GM19397 (cell line): ENCODE measurements around the gene ZNF518A.

Experiments
- ATAC-seq: cut with Tn5 transposase; IDR thresholded peaks from one replicate; pipeline ENCODE4 v1.9.1; 2021; ENCODE audit warnings: mild to moderate bottlenecking, moderate library complexity; ENCODE audit not compliant: unreplicated experiment

The ZNF518A gene

GRCh38 chr10:96129387-96130325 lies at the start of gene ZNF518A:
Gene ZNF518A (plus strand): TSS chr10:96130297. CDS start chr10:96156323, 26,026 bp downstream.
- ATAC-seq = peak; percentile 86

- ATAC-seq = no peak
Observed at GRCh38 chr10:96082153-96082552, 47.9 kb upstream of the ZNF518A start.

DNA sequence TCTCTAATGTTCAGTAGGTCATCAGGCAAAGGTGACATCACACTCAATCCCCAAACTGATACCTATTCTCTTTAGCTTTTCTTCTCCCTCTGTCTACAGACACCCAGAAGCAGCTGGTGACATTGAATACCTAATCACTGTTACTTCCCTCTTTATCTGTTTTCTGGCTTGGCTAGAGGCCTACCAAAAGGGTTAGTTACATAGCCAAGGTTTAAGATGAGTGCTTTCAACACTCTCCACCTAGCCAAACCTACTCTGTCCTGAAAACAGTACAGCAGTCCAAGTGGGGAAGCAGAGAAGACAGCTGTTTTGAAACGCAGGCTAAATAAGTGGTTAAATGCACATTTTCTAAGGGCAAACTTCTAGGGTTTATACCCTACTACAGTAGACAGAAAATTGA lies 47.3 kb upstream of the ZNF518A start:
- ATAC-seq = no peak

- ATAC-seq = no peak
Observed at GRCh38 chr10:96089116-96089515, 41.0 kb upstream of the ZNF518A start.

GRCh38 chr10:96089670-96090462 lies 40.2 kb upstream of the ZNF518A start:
- ATAC-seq = peak; percentile 88

- no peak for ATAC-seq
Observed at GRCh38 chr10:96090463-96090800, 39.7 kb upstream of the ZNF518A start.

DNA sequence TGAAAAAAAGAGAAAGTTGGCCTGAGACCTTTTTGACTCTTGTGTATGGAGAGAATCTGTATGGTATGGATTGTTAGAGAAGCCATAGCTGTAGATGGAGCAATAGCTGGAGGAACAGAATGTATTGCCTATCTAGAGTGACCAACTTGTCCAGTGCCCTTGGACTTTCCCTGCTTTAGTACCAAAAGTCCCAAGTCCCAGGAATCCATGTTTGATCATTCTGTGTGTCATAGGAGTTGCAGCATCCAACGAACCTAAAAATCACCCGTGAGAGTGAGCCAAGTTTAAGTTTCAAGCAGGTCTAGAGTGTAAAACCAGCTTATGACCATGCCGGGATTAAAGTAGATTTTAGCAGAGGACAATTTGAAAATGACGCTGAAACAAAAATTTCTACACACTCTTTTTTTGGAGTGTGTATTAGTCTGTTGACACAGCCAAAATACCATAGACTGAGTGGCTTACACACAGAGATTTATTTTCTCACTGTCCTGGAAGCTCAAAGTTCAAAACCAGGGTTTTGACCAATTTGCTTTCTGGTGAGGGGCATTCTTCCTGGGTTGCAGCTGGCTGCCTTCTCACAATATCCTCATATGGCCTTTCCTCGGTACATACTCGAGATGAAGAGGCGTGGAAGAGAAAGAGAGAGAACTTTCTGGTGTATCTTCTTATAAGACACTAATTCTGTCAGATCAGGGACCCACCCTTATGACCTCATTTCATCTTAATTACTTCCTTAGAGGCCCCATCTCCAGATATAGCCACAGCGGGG lies 36.9 kb upstream of the ZNF518A start:
- ATAC-seq = no peak

DNA sequence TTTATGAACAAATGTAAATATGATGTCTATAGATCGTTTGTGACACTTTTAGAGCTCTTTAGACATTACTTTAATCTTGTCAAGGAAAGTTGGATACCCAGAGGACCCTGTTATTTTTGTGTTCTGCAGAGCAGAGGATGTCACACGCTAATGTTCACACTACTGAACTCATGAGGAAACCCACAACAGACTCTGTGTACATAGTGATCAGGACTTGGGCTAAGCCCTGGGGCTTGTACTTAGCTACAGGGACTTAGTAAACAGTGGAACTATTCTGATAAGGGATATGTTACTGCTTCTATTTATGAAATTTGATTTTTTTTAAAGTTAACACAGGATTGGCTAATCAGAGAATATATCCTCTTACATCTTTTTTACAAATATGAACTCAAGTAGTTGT lies 36.1 kb upstream of the ZNF518A start:
- no peak for ATAC-seq

DNA sequence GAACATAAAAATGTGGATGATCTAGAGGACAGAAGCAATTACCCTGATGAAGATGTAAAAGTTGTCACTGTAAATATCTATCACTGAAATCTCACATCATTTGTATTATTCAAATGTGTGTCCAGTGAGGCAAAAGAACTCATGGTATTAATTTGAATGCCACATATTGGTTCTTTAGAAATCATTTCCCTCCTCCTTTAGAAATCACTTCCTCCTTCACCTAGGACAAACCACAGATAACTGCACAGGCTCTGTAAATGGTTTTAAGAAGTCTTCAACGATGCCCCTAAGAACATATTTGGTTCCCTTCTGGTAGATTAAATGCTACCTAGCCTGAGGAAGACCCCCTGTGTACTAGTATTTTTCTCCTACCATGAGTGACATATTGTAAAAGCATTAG lies 33.1 kb upstream of the ZNF518A start:
- ATAC-seq = no peak

DNA sequence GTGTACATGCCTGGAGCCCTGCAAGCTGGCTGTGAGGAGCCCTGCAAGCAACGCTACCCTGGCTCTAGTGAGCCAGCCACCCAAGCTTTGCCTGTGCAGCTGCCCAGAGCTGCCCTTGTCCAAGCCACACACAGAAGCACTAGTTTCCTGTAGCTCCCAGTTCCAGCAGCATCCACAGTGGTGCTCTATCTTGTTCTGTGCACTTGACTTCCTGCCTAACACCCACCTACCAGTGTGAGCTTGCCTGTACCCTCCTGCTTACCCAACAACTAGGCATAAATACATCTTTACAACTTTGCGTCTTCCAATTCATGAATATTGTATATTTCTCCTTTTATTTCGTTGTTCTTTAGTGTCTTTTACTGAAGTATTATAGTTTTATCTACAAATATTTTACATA lies 32.2 kb upstream of the ZNF518A start:
- no peak for ATAC-seq

GRCh38 chr10:96107623-96108038 lies 22.5 kb upstream of the ZNF518A start:
- ATAC-seq = no peak

DNA sequence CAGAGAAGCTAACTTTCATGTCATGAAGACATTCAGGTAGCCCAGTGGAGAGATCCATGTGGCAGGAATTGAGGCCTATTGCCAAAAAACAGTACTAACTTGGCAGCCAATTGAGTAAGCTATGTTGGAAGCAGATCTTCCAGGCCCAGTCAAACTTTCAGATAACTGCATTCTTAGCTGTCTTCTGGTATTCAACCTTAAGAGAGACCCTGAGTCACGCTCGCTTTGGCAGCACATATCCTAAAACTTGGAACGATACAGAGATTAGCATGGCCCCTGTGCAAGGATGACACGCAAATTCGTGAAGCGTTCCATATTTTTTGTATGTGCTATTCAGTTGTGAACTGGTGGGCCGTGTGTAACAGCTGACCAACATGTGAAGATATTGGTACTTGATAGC lies 17.6 kb upstream of the ZNF518A start:
- ATAC-seq = no peak

GRCh38 chr10:96118604-96119450 lies 11.3 kb upstream of the ZNF518A start:
- ATAC-seq = no peak

DNA sequence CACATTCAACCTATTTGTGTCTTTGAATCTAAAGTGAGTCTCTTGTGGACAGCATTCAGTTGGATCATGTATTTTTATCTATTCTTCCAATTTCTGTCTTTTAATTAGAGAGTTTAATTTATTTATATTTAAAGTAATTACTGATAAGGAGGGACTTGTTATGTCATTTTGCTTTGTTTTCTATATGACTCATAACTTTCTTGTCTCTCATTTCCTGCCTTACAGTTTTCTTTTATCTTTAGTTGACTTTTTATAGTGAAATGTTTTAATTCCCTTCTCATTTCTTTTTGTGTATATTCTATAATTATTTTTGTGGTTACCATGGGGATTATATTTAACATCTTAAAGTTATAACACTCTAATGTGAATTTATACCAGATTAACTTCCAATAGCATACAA lies 7.3 kb upstream of the ZNF518A start:
- no peak for ATAC-seq

- no peak for ATAC-seq
Observed at GRCh38 chr10:96124230-96125141, 5.6 kb upstream of the ZNF518A start.

GRCh38 chr10:96125142-96125515 lies 5.0 kb upstream of the ZNF518A start:
- ATAC-seq = no peak

- peak; percentile 69 for ATAC-seq
Observed at GRCh38 chr10:96130326-96130995, 364 bp downstream of the ZNF518A start.

GRCh38 chr10:96131621-96132020 lies 1.5 kb downstream of the ZNF518A start:
- no peak for ATAC-seq

- ATAC-seq = no peak
Observed at GRCh38 chr10:96133135-96133534, 3.0 kb downstream of the ZNF518A start.
